HEK293 (cell line): Measurements from ENCODE around the gene PSMC5.

Source experiments
- ATF2 ChIP-seq: fragments of 450-650 bp; formaldehyde crosslinking; IDR thresholded peaks from 2 replicates; pipeline ENCODE4 v1.5.1; 2016; ENCODE audit warnings: missing biosample characterization, missing genetic modification characterization, low read depth
- BCL11A ChIP-seq: fragments of 450-650 bp; formaldehyde crosslinking; IDR thresholded peaks from 2 replicates; pipeline ENCODE4 v1.5.1; 2016; ENCODE audit warnings: low read depth, missing biosample characterization, missing genetic modification characterization
- ELK4 ChIP-seq: IDR thresholded peaks from 2 replicates; pipeline ENCODE4 v1.6.1; 2011; ENCODE audit warnings: mild to moderate bottlenecking, low read depth, low read length, borderline replicate concordance
- KLF8 ChIP-seq: fragments of 450-650 bp; formaldehyde crosslinking; IDR thresholded peaks from 2 replicates; pipeline ENCODE4 v1.5.1; 2016; ENCODE audit warnings: missing biosample characterization, missing genetic modification characterization
- MEIS1 ChIP-seq: sonication (generic); formaldehyde crosslinking; IDR thresholded peaks from 2 replicates; pipeline ENCODE4 v1.8.1; 2022; ENCODE audit warnings: missing genetic modification reagents, mild to moderate bottlenecking, borderline replicate concordance
- ZBTB10 ChIP-seq: fragments of 450-650 bp; formaldehyde crosslinking; IDR thresholded peaks from 2 replicates; pipeline ENCODE4 v1.5.1; 2016; ENCODE audit warnings: missing biosample characterization, missing genetic modification characterization
- ZBTB17 ChIP-seq: fragments of 450-650 bp; formaldehyde crosslinking; IDR thresholded peaks from 2 replicates; pipeline ENCODE4 v1.5.1; 2016; ENCODE audit warnings: missing biosample characterization, missing genetic modification characterization
- ZBTB49 ChIP-seq: fragments of 450-650 bp; formaldehyde crosslinking; IDR thresholded peaks from 2 replicates; pipeline ENCODE4 v1.5.1; 2016; ENCODE audit warnings: missing biosample characterization, missing genetic modification characterization, low read depth
- ZBTB7A ChIP-seq: fragments of 450-650 bp; formaldehyde crosslinking; IDR thresholded peaks from 2 replicates; pipeline ENCODE4 v1.5.1; 2016; ENCODE audit warnings: low read depth, missing biosample characterization, missing genetic modification characterization
- ZFP69B ChIP-seq: fragments of 450-650 bp; formaldehyde crosslinking; IDR thresholded peaks from 2 replicates; pipeline ENCODE4 v1.5.1; 2016; ENCODE audit warnings: missing biosample characterization, missing genetic modification characterization
- ZIC2 ChIP-seq: fragments of 450-650 bp; formaldehyde crosslinking; IDR thresholded peaks from 2 replicates; pipeline ENCODE4 v1.5.1; 2016; ENCODE audit warnings: missing biosample characterization, missing genetic modification characterization
- ZNF174 ChIP-seq: fragments of 450-650 bp; formaldehyde crosslinking; IDR thresholded peaks from 2 replicates; pipeline ENCODE4 v1.5.0; 2017; ENCODE audit warnings: missing biosample characterization, mild to moderate bottlenecking, missing genetic modification characterization
- ZNF248 ChIP-seq: fragments of 450-650 bp; formaldehyde crosslinking; IDR thresholded peaks from 2 replicates; pipeline ENCODE4 v1.5.1; 2017; ENCODE audit warnings: missing biosample characterization, missing genetic modification characterization
- ZNF292 ChIP-seq: fragments of 450-650 bp; formaldehyde crosslinking; IDR thresholded peaks from 2 replicates; pipeline ENCODE4 v1.5.1; 2016; ENCODE audit warnings: low read depth, missing biosample characterization, missing genetic modification characterization, borderline replicate concordance
- ZNF335 ChIP-seq: fragments of 450-650 bp; formaldehyde crosslinking; conservative IDR thresholded peaks from 2 replicates; pipeline ENCODE4 v1.5.1; 2016; ENCODE audit warnings: missing biosample characterization, missing genetic modification characterization
- ZNF426 ChIP-seq: fragments of 450-650 bp; formaldehyde crosslinking; IDR thresholded peaks from 2 replicates; pipeline ENCODE4 v1.5.1; 2017; ENCODE audit warnings: missing biosample characterization, missing genetic modification characterization, mild to moderate bottlenecking, inconsistent platforms, moderate library complexity
- ZNF449 ChIP-seq: fragments of 450-650 bp; formaldehyde crosslinking; IDR thresholded peaks from 2 replicates; pipeline ENCODE4 v1.5.1; 2017; ENCODE audit warnings: missing biosample characterization, mild to moderate bottlenecking, missing genetic modification characterization, moderate library complexity
- ZNF473 ChIP-seq: fragments of 450-650 bp; formaldehyde crosslinking; IDR thresholded peaks from 2 replicates; pipeline ENCODE4 v1.5.1; 2017; ENCODE audit warnings: missing biosample characterization, missing genetic modification characterization
- ZNF600 ChIP-seq: fragments of 450-650 bp; formaldehyde crosslinking; IDR thresholded peaks from 2 replicates; pipeline ENCODE4 v1.5.1; 2016; ENCODE audit warnings: missing biosample characterization, missing genetic modification characterization
- ZNF658 ChIP-seq: fragments of 450-650 bp; formaldehyde crosslinking; IDR thresholded peaks from 2 replicates; pipeline ENCODE4; 2016; ENCODE audit warnings: missing biosample characterization, missing genetic modification characterization
- ZNF660 ChIP-seq: fragments of 450-650 bp; IDR thresholded peaks from 2 replicates; pipeline ENCODE4 v1.5.1; 2018; ENCODE audit warnings: missing biosample characterization, mild to moderate bottlenecking, missing genetic modification characterization
- ZNF670 ChIP-seq: fragments of 450-650 bp; formaldehyde crosslinking; IDR thresholded peaks from 2 replicates; pipeline ENCODE4 v1.5.1; 2016; ENCODE audit warnings: missing biosample characterization, missing genetic modification characterization, low read depth
- ZNF76 ChIP-seq: fragments of 450-650 bp; formaldehyde crosslinking; IDR thresholded peaks from 2 replicates; pipeline ENCODE4; 2016; ENCODE audit warnings: low read depth, missing biosample characterization, missing genetic modification characterization, borderline replicate concordance
- ZNF792 ChIP-seq: fragments of 450-650 bp; formaldehyde crosslinking; IDR thresholded peaks from 2 replicates; pipeline ENCODE4 v1.5.1; 2016; ENCODE audit warnings: missing biosample characterization, missing genetic modification characterization
- ZNF837 ChIP-seq: fragments of 450-650 bp; formaldehyde crosslinking; IDR thresholded peaks from 2 replicates; pipeline ENCODE4 v1.5.1; 2016; ENCODE audit warnings: missing biosample characterization, missing genetic modification characterization
- ZNF843 ChIP-seq: fragments of 450-650 bp; formaldehyde crosslinking; IDR thresholded peaks from 2 replicates; pipeline ENCODE4 v1.5.1; 2016; ENCODE audit warnings: missing biosample characterization, missing genetic modification characterization
- ZSCAN30 ChIP-seq: fragments of 450-650 bp; IDR thresholded peaks from 2 replicates; pipeline ENCODE4 v1.5.1; 2018; ENCODE audit warnings: missing biosample characterization, mild to moderate bottlenecking, missing genetic modification characterization, moderate library complexity

PSMC5 gene

GRCh38 chr17:63841350-63842172 lies 14.3 kb downstream of the PSMC5 start (continued):
- TF ChIP-seq ELK4, result no peak
- 0 out of 2 replicates have a peak, but pooled peaks have one; percentile 13 for TF ChIP-seq ZNF843 (tag by site-specific recombination)
- peak; percentile 24; the same call in 1 of the 2 replicates for TF ChIP-seq ZSCAN30
- TF ChIP-seq ZNF473, result no peak
- TF ChIP-seq ZNF660 (tag by site-specific recombination), result no peak
- TF ChIP-seq KLF8, result no peak
- TF ChIP-seq ATF2, result no peak
- TF ChIP-seq ZNF449 (tag by site-specific recombination), result 0 out of 2 replicates have a peak, but pooled peaks have one; percentile 16
- TF ChIP-seq ZIC2 (tag by site-specific recombination), result no peak
- no peak for TF ChIP-seq ZBTB7A (tag by site-specific recombination)
- peak; percentile 89 for TF ChIP-seq ZBTB17
- 0 out of 2 replicates have a peak, but pooled peaks have one; percentile 23 for TF ChIP-seq ZBTB10 (tag by site-specific recombination)
- no peak for TF ChIP-seq ZNF670 (tag by site-specific recombination)
- TF ChIP-seq ZNF792 (tag by site-specific recombination), result peak; percentile 71; the same call in 1 of the 2 replicates
- TF ChIP-seq ZNF658 (tag by site-specific recombination), result no peak
- no peak for TF ChIP-seq ZNF837 (tag by site-specific recombination)
- TF ChIP-seq ZNF335, result peak; percentile 59
- TF ChIP-seq BCL11A (tag by site-specific recombination), result no peak
- no peak for TF ChIP-seq ZNF174 (tag by site-specific recombination)
- no peak for TF ChIP-seq ZNF248 (tag by site-specific recombination)
- no peak for TF ChIP-seq ZNF426 (tag by site-specific recombination)
- TF ChIP-seq MEIS1, result no peak
- no peak for TF ChIP-seq ZBTB49 (tag by site-specific recombination)
- peak; percentile 57 for TF ChIP-seq ZNF600 (tag by site-specific recombination)
- no peak for TF ChIP-seq ZNF292 (tag by site-specific recombination)
- no peak for TF ChIP-seq ZFP69B
- peak; percentile 23 for TF ChIP-seq ZNF76 (tag by site-specific recombination)
